Smooth muscle cell of the brain vasculature (primary cell): ENCODE data around the gene FGD3.

Source experiments
- DNase-seq: peaks from one replicate; pipeline ENCODE4 v3.0.0-alpha.2; 2012; ENCODE audit warnings: low read depth, low spot score

Gene FGD3

GRCh38 chr9:92954049-92954861, 6.9 kb downstream of the FGD3 start:
- no peak for DNase-seq

- DNase-seq, result no peak
These were observed 7.6 kb downstream of the FGD3 start for GRCh38 chr9:92954886-92955285.

- no peak for DNase-seq
These were observed 13.4 kb downstream of the FGD3 start for GRCh38 chr9:92960561-92961290.

GRCh38 chr9:92961627-92962302, 14.4 kb downstream of the FGD3 start:
- no peak for DNase-seq

GRCh38 chr9:92962303-92962649, 15.0 kb downstream of the FGD3 start:
- no peak for DNase-seq

GRCh38 chr9:92962846-92963245, 15.5 kb downstream of the FGD3 start:
- DNase-seq, result no peak

- no peak for DNase-seq
These were observed 16.7 kb downstream of the FGD3 start for GRCh38 chr9:92963831-92964606.

- no peak for DNase-seq
These were observed 17.3 kb downstream of the FGD3 start for GRCh38 chr9:92964607-92965060.

GRCh38 chr9:92965061-92965758, 17.9 kb downstream of the FGD3 start:
- DNase-seq, result no peak

GRCh38 chr9:92965759-92966517, 18.6 kb downstream of the FGD3 start:
- no peak for DNase-seq

GRCh38 chr9:92966518-92966800, 19.1 kb downstream of the FGD3 start:
- no peak for DNase-seq

- DNase-seq, result no peak
These were observed 20.8 kb downstream of the FGD3 start for GRCh38 chr9:92968081-92968480.

- DNase-seq, result no peak
These were observed 22.5 kb downstream of the FGD3 start for GRCh38 chr9:92969516-92970466.

- no peak for DNase-seq
These were observed 23.2 kb downstream of the FGD3 start for GRCh38 chr9:92970467-92970923.

- DNase-seq, result no peak
These were observed 23.8 kb downstream of the FGD3 start for GRCh38 chr9:92971121-92971520.

- DNase-seq, result no peak
These were observed 24.5 kb downstream of the FGD3 start for GRCh38 chr9:92971776-92972175.

GRCh38 chr9:92973700-92974099, 26.4 kb downstream of the FGD3 start:
- no peak for DNase-seq

- DNase-seq, result no peak
These were observed 26.9 kb downstream of the FGD3 start for GRCh38 chr9:92974161-92974661.
